Prostate gland (tissue), 2 donors: ENCODE measurements around the gene SLC16A2. TPM values are rescaled to one million over a fixed set of nuclear protein-coding genes. Genes with fewer than 3 reads are reported as not detected.

Experiments used
- DNase-seq: peaks from one replicate; pipeline ENCODE4 v3.0.0-alpha.2; 2019; ENCODE audit warnings: low spot score
- H3K27ac ChIP-seq, 2 donors: fragments of 200-600 bp; sonication (generic); 2 replicates each; pipeline ENCODE4 v1.5.1; 2017 to 2019
- H3K27me3 ChIP-seq: fragments of 200-600 bp; sonication (generic); replicated peaks from 2 replicates; pipeline ENCODE4 v1.5.1; 2019; ENCODE audit not compliant: insufficient read depth
- H3K36me3 ChIP-seq, 2 donors: fragments of 200-600 bp; sonication (generic); 1 replicate in 1 of 2; 2 replicates in 1 of 2; pipeline versions ENCODE4 v1.5.1 to v1.8.1; 2017 to 2019
- H3K4me1 ChIP-seq: fragments of 200-600 bp; sonication (generic); replicated peaks from 2 replicates; pipeline ENCODE4 v1.5.1; 2019
- H3K4me3 ChIP-seq, 2 donors: fragments of 200-600 bp; sonication (generic); 2 replicates each; pipeline ENCODE4 v1.5.1; 2017 to 2019
- H3K9me3 ChIP-seq: fragments of 200-600 bp; sonication (generic); 2 replicates; pipeline ENCODE4 v1.5.1; 2017
- POLR2A ChIP-seq: fragments of 450-650 bp; IDR thresholded peaks from one replicate; pipeline ENCODE4 v1.6.1; 2016; ENCODE audit warnings: antibody characterized with exemption, mild to moderate bottlenecking
- POLR2AphosphoS5 ChIP-seq: sonication (generic); formaldehyde crosslinking; IDR thresholded peaks from one replicate; pipeline ENCODE4 v1.6.1; 2017; ENCODE audit warnings: antibody characterized with exemption
- WGBS: methylation state at CpG from one replicate; pipeline ENCODE4 v1.1.5; 2018; 5-methylcytosine and 5-hydroxymethylcytosine counted together
- intact Hi-C: fragments of 100-400 bp; cut with DNase I; formaldehyde crosslinking; loops from one replicate; pipeline ENCODE4 v1.14.2; 2022
- total RNA-seq, 2 donors: library from RNA; depleted of rRNA; stranded (reverse); fragments of >200 nt; gene quantifications; one replicate each; pipeline ENCODE4 v1.1.0, GENCODE V29; 2016
- TF ChIP-seq, protein P1 (sequence below), 4 experiments: fragments of 200-600 bp in 2 of 4; fragments of 450-650 bp in 2 of 4; sonication (generic) in 2 of 4; IDR thresholded peaks; 1 replicate in 3 of 4; 2 replicates in 1 of 4; pipeline ENCODE4 v1.5.1; 2016 to 2019; ENCODE audit warnings: antibody characterized with exemption in 4 of 4, mild to moderate bottlenecking in 2 of 4, moderate library complexity in 2 of 4

SLC16A2 gene
- total RNA-seq, 2 donors from 2014 or later, result 8.7 to 9.3 TPM

DNA sequence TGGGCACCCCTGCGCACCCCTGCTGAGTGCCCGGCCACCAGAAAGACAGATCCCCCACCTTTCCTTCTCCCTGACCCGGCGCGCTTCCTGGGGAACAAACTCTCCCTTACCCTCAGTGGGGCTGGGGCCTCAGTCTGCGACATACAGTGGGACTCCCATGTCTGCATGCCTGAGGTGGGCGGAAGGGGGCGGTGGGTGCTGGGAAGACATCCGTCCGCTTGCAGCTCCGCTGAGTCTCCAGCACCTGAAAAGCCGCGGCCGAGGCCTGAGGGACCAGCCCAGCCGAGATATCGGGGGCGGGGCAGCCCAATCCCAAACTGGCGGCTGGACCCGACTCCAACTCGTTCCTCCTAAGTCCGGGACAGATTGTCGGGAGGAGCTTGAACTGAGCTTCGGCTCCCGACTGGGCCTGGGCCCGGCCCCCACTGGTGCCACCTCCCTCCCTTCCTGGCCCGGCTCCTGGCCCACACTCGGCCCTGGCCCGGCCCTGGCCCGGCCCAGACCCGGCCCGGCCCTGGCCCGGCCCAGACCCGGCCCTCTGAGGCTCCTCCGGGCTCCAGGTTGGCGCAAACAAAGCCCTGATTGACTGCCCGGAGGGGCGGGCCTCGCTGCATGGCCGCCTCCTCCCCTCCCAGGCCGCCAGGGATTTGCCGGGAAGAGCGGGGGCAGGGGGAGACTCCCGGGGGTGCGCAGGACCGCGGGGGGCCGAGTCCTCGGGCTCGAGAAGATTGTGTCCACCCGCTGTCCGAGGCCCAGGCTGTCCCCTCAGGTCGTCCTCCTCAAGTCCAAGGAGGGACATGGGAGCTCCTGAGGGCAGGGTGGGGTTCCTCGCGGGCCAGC, 877 bp upstream of the SLC16A2 start:
- H3K27ac ChIP-seq, result peak overlapping the region; percentile 91 to 93
- intact Hi-C loops, result loop anchor here (10.0 kb wide), 1 partner anchor 114 kb away; no protein-coding TSS in a partner anchor
- DNase-seq, result peak; percentile 56
- WGBS, result 0% methylated on average over 5 of the region's 54 CpGs
- TF ChIP-seq POLR2A (peak; percentile 39), POLR2AphosphoS5 (peak; percentile 5)
- TF ChIP-seq, protein P1, sequence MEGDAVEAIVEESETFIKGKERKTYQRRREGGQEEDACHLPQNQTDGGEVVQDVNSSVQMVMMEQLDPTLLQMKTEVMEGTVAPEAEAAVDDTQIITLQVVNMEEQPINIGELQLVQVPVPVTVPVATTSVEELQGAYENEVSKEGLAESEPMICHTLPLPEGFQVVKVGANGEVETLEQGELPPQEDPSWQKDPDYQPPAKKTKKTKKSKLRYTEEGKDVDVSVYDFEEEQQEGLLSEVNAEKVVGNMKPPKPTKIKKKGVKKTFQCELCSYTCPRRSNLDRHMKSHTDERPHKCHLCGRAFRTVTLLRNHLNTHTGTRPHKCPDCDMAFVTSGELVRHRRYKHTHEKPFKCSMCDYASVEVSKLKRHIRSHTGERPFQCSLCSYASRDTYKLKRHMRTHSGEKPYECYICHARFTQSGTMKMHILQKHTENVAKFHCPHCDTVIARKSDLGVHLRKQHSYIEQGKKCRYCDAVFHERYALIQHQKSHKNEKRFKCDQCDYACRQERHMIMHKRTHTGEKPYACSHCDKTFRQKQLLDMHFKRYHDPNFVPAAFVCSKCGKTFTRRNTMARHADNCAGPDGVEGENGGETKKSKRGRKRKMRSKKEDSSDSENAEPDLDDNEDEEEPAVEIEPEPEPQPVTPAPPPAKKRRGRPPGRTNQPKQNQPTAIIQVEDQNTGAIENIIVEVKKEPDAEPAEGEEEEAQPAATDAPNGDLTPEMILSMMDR (IDR thresholded peaks at IDR 0.05), result peak in 1 of 4 experiments; percentile 8
- H3K27me3 ChIP-seq, result no peaks in the 10 kb centered on the region
- H3K36me3 ChIP-seq, result no peaks in the 10 kb centered on the region
- no peaks in the 10 kb centered on the region for H3K9me3 ChIP-seq
- H3K4me3 ChIP-seq, result peak overlapping the region; percentile 37 to 41
- no peaks in the 10 kb centered on the region for H3K4me1 ChIP-seq

DNA sequence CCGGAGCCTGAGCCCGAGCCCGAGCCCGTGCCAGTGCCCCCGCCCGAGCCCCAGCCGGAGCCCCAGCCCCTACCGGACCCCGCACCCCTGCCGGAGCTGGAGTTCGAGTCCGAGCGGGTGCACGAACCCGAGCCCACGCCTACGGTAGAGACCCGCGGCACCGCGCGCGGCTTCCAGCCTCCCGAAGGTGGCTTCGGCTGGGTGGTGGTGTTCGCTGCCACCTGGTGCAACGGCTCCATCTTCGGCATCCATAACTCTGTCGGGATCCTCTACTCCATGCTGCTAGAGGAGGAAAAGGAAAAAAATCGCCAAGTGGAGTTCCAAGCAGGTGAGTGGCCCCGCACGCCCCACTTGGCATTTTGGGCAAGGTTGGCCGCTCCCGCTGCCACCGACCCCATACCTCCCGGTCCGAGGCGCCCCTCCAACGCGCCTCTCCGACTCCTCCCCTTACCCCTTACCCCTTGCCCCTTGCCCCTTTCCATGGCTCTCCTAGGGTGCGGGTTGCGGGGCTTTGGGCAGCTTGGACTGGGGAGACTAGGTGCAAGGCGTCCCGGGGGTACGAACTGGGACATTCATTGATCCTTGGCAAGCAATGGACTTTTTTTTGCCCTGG, 553 bp downstream of the SLC16A2 start:
- TF ChIP-seq POLR2AphosphoS5 (no peak), POLR2A (no peak)
- TF ChIP-seq, protein P1 (IDR thresholded peaks at IDR 0.05), result no peak
- Histone ChIP-seq H3K36me3 (no peaks in the 10 kb centered on the region), H3K4me3 (peak overlapping the region; percentile 37 to 41), H3K27ac (peak overlapping the region; percentile 91 to 93), H3K4me1 (no peaks in the 10 kb centered on the region), H3K27me3 (no peaks in the 10 kb centered on the region), H3K9me3 (no peaks in the 10 kb centered on the region)
- WGBS, result under 1% methylated on average over 18 of the region's 46 CpGs
- no peak for DNase-seq
- intact Hi-C loops, result loop anchor here (10.0 kb wide), 1 partner anchor 113 kb away; no protein-coding TSS in a partner anchor

DNA sequence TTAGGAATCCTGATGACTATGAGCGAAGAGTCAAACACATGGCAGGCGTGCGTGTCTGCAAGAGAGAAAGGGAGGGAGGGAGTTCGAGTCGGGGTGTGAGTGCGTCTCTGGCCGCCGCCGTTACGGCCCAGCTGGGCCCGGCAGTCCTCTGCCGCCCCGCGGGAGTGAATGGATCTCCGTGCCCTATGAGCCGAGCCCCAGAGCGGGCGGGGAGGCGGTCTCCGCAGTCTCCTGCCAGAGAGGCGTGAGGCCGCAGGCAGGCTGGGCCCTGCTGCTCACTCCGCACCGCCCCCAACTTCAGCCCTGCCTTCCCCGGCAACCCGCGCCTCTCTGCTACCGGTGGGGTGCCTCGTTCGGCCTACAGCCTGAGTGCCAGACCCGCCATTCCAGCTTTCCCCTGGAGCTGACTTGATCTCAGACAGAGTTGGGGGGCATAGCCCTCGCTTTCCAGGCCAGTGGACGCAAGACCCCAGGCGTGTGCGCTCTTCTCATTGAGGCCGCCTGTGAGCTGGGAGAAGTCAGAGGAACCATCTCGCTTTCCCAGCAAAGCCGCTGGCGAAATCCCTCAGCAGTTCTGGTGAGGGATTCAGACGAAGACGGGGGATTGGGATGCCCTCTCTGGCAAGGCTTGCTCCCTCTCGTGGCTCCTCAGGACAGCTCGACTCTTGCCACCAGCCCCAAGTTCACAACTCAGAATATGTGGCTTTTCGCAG, 1.4 kb downstream of the SLC16A2 start:
- no peaks in the 10 kb centered on the region for H3K36me3 ChIP-seq
- 2% methylated on average over 44 of the region's 44 CpGs for WGBS
- TF ChIP-seq POLR2AphosphoS5, result peak; percentile 12
- TF ChIP-seq, protein P1 (IDR thresholded peaks at IDR 0.05), result no peak
- peak overlapping the region; percentile 91 to 93 for H3K27ac ChIP-seq
- H3K9me3 ChIP-seq, result no peaks in the 10 kb centered on the region
- DNase-seq, result peak; percentile 23
- intact Hi-C loops, result loop anchor here (10.0 kb wide), 1 partner anchor 112 kb away; no protein-coding TSS in a partner anchor
- no peaks in the 10 kb centered on the region for H3K27me3 ChIP-seq
- peak overlapping the region; percentile 37 to 41 for H3K4me3 ChIP-seq
- no peaks in the 10 kb centered on the region for H3K4me1 ChIP-seq

DNA sequence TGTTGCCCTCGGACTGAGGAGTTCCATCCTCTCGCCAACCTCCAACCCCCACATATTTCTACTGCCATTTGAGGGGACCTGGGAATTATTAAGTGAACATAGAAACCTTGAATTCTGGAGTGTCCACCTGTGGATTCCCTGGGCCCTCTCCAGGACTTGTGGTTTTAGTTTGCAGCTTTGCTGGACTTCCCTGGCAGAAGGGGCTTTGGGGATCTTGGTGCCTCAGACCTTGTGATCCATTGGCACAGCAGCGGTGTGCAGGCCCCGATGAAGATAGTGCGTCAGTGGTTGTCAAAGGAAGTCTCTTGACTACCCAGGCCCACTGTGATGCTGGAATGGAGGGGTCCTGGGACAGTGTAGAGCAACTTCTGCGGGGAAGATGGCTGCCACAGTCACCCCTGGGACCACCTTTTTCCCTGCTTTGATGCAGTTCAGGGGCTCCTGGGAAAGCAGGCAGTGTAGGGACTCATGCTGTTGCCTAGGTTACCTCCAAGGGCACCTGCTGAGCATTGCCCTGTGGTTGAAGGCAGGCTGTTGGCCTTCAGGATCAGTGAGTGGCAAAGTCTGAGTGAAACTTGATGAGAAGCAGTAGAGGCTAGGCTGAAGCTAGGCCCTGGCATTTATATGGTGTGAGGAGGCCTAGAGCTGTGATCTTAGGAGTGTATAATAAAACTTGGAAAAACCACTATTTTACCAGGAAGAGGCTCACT, 2.2 kb downstream of the SLC16A2 start:
- H3K9me3 ChIP-seq, result no peaks in the 10 kb centered on the region
- WGBS, result 65% methylated on average over 6 of the region's 6 CpGs
- H3K27me3 ChIP-seq, result no peaks in the 10 kb centered on the region
- no peaks in the 10 kb centered on the region for H3K36me3 ChIP-seq
- no peak for DNase-seq
- TF ChIP-seq POLR2A (no peak), POLR2AphosphoS5 (no peak)
- TF ChIP-seq, protein P1 (IDR thresholded peaks at IDR 0.05), result no peak
- peak overlapping the region; percentile 91 to 93 for H3K27ac ChIP-seq
- H3K4me1 ChIP-seq, result no peaks in the 10 kb centered on the region
- H3K4me3 ChIP-seq, result no peak overlapping the region
- intact Hi-C loops, result loop anchor here (10.0 kb wide), 1 partner anchor 111 kb away; no protein-coding TSS in a partner anchor
